ENCODE measurements around the gene ZNG1A.
A peak's percentile ranks its signal among the peaks of the same experiment; 100 is the strongest.
"Not testable (repeated sequence)": the region's sequence is repeated elsewhere in the genome, so short reads cannot be mapped to it uniquely, and the experiment has no call there.

The ZNG1A gene

DNA sequence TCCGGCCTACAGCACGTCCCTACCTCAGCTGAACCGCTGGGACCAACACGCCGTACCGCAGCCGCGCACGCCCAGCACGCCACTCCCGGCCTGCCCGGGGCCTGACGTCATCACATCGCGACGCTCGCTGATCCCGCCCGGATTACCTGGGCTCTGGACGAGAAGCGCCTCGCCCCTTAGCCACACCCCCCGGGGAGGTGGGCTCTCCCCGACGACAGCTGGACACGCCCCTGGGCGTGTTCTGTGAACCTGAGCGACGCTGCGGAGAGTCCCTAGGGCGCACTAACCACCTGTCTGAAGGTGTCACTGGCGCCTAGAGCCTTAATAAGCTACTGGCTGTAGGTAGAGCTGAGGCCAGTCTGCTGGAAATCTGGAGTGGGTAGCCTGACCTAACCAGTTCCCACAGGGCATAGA, at the start of gene ZNG1A:
Gene ZNG1A, minus strand, starts transcription at position 87 of the 414 bp plus-strand sequence. CDS start 87 bp downstream, outside the sequence.
- not testable (repeated sequence) for DNase-seq (ENCODE audit: insufficient read length, low spot score); FAIRE-seq

GRCh38 chr9:227860-228259, 49.0 kb upstream of the ZNG1A start:
- FAIRE-seq (no peak), DNase-seq (ENCODE audit: insufficient read length, low spot score) (no peak)

GRCh38 chr9:224582-225520, 46.0 kb upstream of the ZNG1A start:
- DNase-seq (ENCODE audit: insufficient read length, low spot score) (no peak), FAIRE-seq (peak; percentile 86)

GRCh38 chr9:224026-224425, 45.2 kb upstream of the ZNG1A start:
- DNase-seq (ENCODE audit: insufficient read length, low spot score) (no peak), FAIRE-seq (no peak)

DNA sequence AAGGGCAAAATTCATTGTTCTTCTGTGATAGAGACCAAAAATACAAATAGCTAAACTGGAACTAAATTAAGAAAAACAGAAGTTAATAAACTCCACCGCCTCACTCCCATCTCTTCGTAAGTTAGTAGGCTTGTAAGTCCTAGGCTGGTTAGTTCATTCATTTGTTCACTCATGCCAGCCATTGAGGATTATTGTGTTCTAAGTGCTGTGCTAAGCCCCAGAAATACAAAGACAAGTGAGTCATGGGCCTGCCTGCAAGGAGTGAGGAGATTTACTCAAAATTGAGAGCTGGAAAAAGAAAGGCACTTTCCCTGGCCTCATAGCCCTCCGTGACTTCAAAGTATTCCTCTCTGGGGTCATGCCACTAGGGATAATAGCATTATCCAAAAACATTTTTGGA, 44.3 kb upstream of the ZNG1A start:
- peak; percentile 23 for FAIRE-seq

DNA sequence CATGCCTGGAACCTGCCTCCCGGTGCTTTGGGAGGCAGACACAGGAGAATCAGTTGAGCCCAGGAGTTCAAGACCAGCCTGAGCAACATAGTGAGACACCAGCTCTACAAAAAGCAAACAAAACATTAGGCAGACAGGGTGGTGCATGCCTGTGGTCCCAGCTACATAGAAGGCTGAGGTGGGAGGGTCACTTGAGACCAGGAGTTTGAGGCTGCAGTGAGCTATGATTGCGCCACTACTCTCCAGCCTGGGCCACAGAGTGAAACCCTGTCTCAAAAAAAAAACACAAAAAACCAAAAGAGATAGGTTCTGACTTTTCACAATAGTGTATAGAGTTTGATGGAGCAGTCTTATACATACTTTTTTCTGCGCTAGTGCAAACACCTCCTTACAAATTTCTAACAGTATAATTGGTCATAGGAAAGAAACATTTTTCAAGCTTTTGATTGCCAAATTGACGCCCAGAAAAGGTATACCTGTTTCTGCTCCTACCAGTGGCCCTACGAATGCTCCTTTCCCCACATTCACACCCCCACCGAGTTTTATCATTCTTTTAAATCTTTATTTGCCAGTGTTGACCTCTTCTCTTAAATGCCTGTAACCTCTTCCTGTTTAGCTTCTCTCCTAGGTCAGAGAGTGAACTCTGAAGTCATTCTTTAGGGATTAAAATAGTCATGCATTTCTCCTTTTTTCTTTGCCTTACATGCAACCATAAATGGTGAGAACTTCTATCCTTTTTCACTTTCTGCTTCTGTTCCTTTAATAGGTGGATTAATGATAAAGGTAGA, 43.3 kb upstream of the ZNG1A start:
- DNase-seq (ENCODE audit: insufficient read length, low spot score) (no peak), FAIRE-seq (no peak)

More for the DNA sequence above, 44.3 kb upstream of the ZNG1A start:
- no peak for DNase-seq (ENCODE audit: insufficient read length, low spot score)

GRCh38 chr9:219670-220365, 41.0 kb upstream of the ZNG1A start:
- no peak for DNase-seq (ENCODE audit: insufficient read length, low spot score)
- no peak for FAIRE-seq

DNA sequence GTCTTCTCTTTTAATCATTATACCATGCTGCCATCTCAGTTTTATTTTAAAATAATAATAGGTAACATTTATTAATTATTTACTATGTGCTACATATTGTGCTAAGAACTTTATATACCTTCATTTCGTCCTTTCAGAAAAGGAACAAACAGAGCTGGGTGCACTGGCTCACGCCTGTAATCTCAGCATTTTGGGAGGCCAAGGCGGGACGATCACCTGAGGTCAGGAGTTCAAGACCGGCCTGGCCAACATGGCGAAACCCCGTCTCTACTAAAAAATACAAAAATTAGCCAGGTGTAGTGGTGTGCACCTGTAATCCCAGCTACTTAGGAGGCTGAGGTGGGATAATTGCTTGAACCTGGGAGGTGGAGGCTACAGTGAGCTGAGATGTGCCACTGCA, 40.2 kb upstream of the ZNG1A start:
- not testable (repeated sequence) for FAIRE-seq; DNase-seq (ENCODE audit: insufficient read length, low spot score)

DNA sequence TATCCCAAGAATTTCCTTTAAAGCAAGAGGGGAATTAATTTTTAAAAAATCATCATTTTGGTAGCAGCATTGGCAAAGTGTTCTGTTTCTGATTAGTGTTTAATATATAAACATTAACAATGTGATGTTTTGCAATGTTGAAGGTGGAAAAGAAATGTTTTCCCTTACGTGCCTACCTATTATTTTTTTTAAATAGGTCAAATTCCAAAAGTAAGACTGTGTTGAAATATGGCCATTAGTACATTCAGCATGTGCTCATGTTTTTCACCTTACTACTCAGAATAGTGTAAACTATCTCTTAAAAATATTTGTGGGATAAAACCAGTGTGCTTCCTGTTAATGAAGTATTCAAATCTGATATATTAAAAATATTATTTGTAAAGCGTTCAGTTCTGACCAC, 39.1 kb upstream of the ZNG1A start:
- no peak for DNase-seq (ENCODE audit: insufficient read length, low spot score)
- FAIRE-seq = no peak

DNA sequence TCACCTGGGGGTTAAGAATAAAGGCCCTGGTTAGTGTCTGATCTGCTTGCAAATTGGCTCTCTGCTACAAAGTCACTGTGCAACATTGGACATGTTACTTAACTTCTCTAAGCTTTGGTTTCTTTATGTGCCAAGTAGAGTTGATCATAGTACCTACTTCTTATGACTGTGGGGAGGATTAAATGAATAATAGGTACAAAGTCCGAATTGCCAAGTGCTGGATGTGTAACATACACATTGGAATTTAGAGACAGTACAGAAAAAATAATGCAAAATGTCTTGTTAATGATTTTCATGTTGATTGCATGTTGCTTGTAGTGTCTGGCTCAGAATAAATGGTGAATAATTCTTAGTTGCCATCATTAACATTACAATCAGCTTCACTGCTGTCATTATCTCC, 38.0 kb upstream of the ZNG1A start:
- FAIRE-seq (no peak), DNase-seq (ENCODE audit: insufficient read length, low spot score) (no peak)

GRCh38 chr9:215631-216155, 36.8 kb upstream of the ZNG1A start:
- FAIRE-seq (peak; percentile 45), DNase-seq (ENCODE audit: insufficient read length, low spot score) (no peak)

- DNase-seq (ENCODE audit: insufficient read length, low spot score) = peak; percentile 59
- no peak for FAIRE-seq
Measured at GRCh38 chr9:214648-215493, 36.0 kb upstream of the ZNG1A start, which contains the start of gene DOCK8. TSS of gene DOCK8 (plus strand) at chr9:214865. CDS start at chr9:214977, 112 bp downstream.

DNA sequence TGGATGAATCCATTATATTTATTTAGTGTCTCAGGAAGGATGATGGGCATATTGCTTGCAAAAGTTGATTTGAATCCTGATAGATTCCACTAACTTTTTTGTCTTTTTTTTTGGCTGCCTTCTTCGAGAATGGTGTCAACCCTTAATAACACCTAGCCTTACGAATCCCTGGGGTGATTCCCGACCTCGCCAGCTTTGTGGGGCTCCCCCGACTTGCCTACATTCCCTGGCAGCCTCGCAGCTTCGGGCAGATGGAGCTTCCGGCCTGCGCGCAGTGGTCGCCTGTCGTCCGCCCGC, 35.4 kb upstream of the ZNG1A start:
- FAIRE-seq = peak; percentile 84
- no peak for DNase-seq (ENCODE audit: insufficient read length, low spot score)

- FAIRE-seq; DNase-seq (ENCODE audit: insufficient read length, low spot score): not testable (repeated sequence)
Measured at GRCh38 chr9:213901-214300, 35.0 kb upstream of the ZNG1A start.

- FAIRE-seq (no peak), DNase-seq (ENCODE audit: insufficient read length, low spot score) (no peak)
Measured at GRCh38 chr9:212297-212696, 33.4 kb upstream of the ZNG1A start.

GRCh38 chr9:211557-211956, 32.7 kb upstream of the ZNG1A start:
- no peak for FAIRE-seq
- DNase-seq (ENCODE audit: insufficient read length, low spot score) = no peak

GRCh38 chr9:211036-211435, 32.2 kb upstream of the ZNG1A start:
- no peak for DNase-seq (ENCODE audit: insufficient read length, low spot score)
- no peak for FAIRE-seq

DNA sequence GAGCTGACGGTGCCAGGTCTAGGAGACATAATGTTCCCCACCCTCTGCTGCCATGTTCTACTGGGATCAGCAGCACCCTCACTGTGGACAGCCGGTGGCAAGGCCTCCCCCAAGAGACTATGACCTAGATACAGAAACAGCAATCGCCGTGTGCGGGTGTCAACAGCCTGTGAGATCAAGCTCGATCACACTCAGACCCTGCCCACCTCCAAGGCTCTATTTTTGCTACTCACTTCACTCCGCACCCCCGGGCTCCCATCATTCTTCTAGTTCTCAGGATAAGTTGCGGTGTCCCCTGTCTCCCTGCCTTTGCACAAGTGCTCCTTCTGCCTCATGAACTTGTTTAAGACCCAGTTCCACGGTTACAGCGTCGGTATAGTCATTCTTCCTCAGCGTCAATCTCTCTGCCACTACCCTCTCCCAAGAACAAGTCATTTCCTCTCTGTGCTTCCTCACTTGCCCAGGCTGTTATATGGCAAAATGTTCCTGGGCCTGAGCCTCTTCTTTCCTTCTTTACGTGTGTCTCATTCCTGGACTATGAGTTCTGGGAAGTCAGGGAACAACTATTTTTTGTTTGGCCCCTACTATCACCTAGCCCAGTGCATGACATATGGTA, 30.4 kb upstream of the ZNG1A start:
- FAIRE-seq = no peak
- DNase-seq (ENCODE audit: insufficient read length, low spot score) = no peak

DNA sequence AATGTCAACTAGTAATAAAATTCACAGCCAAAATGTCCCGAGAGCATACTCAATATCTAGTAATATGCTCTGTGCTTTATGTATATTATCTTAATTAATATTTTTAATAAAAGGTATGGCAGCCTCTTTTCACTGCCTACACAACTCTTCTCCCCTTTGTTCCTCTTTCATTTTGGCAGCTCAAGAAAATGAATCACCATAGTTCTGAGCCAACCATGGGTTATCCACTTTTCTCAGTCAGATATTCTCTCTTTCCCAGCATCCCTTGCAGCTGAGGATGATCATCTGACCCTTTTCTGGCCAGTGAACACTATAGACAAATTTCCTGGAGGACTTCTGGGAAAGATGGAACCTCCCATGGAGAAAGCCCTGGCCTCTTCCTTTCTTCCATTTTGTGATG, 27.6 kb upstream of the ZNG1A start:
- no peak for FAIRE-seq
- no peak for DNase-seq (ENCODE audit: insufficient read length, low spot score)
